SW480 (cell line): ENCODE data around the gene LGALS9.
"Not testable (repeated sequence)": the region's sequence is repeated elsewhere in the genome, so short reads cannot be mapped to it uniquely, and the experiment has no call there.

ENCODE experiments used
- DNase-seq: peaks from one replicate; pipeline ENCODE4 v3.0.0-alpha.2; 2016; ENCODE audit warnings: low spot score

LGALS9 gene

GRCh38 chr17:27654654-27655524 lies 23.9 kb downstream of the LGALS9 start:
- DNase-seq, result peak; percentile 89

GRCh38 chr17:27655525-27656111 lies 24.6 kb downstream of the LGALS9 start:
- not testable (repeated sequence) for DNase-seq

- not testable (repeated sequence) for DNase-seq
Observed at GRCh38 chr17:27656620-27657019, 25.6 kb downstream of the LGALS9 start.

GRCh38 chr17:27657620-27658019 lies 26.6 kb downstream of the LGALS9 start:
- no peak for DNase-seq

GRCh38 chr17:27659683-27660082 lies 28.7 kb downstream of the LGALS9 start:
- no peak for DNase-seq

- DNase-seq, result no peak
Observed at GRCh38 chr17:27660436-27660835, 29.4 kb downstream of the LGALS9 start.

- no peak for DNase-seq
Observed at GRCh38 chr17:27663936-27664605, 33.1 kb downstream of the LGALS9 start.

GRCh38 chr17:27664606-27664965 lies 33.6 kb downstream of the LGALS9 start:
- no peak for DNase-seq

GRCh38 chr17:27665549-27665948 lies 34.6 kb downstream of the LGALS9 start:
- no peak for DNase-seq

- not testable (repeated sequence) for DNase-seq
Observed at GRCh38 chr17:27666270-27666669, 35.3 kb downstream of the LGALS9 start.

GRCh38 chr17:27666831-27667560 lies 36.0 kb downstream of the LGALS9 start:
- no peak for DNase-seq

- DNase-seq, result no peak
Observed at GRCh38 chr17:27667656-27668487, 36.9 kb downstream of the LGALS9 start.

GRCh38 chr17:27668488-27668823 lies 37.5 kb downstream of the LGALS9 start:
- no peak for DNase-seq

- no peak for DNase-seq
Observed at GRCh38 chr17:27669136-27669535, 38.1 kb downstream of the LGALS9 start.

- DNase-seq, result no peak
Observed at GRCh38 chr17:27669850-27670249, 38.9 kb downstream of the LGALS9 start.

- no peak for DNase-seq
Observed at GRCh38 chr17:27670791-27671590, 40.0 kb downstream of the LGALS9 start.

- no peak for DNase-seq
Observed at GRCh38 chr17:27671591-27671910, 40.6 kb downstream of the LGALS9 start.

- DNase-seq, result not testable (repeated sequence)
Observed at GRCh38 chr17:27671977-27672480, 41.0 kb downstream of the LGALS9 start.

GRCh38 chr17:27674335-27674734 lies 43.3 kb downstream of the LGALS9 start:
- DNase-seq, result no peak

- DNase-seq, result no peak
Observed at GRCh38 chr17:27677191-27677590, 46.2 kb downstream of the LGALS9 start.

- DNase-seq, result not testable (repeated sequence)
Observed at GRCh38 chr17:27686322-27686721, 55.3 kb downstream of the LGALS9 start.
